GM18517 (cell line): ENCODE data around the gene C5.

ENCODE experiments used
- ATAC-seq: cut with Tn5 transposase; IDR thresholded peaks from one replicate; pipeline ENCODE4 v1.9.1; 2021; ENCODE audit warnings: mild to moderate bottlenecking, moderate library complexity; ENCODE audit not compliant: unreplicated experiment

Gene C5

GRCh38 chr9:120944434-120944843, 105.6 kb downstream of the C5 start:
- ATAC-seq, result peak; percentile 100

DNA sequence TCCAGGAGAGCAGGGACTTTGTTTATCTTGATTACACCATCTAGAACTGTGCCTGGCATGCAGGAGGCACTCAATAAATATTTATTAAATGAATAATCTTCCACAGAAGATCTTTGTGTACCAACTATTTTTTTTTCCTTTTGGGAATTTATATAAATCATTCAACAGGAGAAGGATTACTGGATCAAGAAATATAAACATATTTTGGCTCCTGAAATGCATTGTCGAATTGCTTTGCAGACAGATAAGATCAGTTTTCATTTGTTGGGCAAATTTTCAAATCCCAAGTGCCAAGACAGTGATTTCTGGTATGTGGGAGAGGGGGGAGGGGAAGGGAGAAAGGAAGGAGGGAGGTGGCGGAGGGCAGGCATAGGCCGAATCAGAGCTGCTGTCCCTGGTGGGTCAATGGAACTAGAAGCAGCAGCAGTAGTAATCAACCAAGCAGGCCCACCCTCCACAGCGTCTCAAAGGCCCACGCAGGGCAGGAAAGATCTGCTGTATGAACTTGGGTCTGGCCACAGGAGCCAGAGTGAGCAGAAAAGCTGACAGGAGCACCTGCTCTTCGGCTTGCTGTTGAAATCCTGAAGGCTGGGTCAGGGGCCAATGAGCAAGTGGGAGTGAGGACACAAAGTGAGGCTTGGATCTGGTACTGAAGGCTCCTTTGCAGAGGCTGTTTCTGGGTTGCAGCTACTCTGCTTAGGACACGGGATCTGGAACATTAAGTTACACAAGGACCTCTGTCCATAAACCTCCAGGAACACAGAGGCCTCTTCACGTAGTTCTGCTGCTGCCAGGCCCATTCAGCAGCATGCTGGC, 107.7 kb downstream of the C5 start:
- ATAC-seq, result no peak

DNA sequence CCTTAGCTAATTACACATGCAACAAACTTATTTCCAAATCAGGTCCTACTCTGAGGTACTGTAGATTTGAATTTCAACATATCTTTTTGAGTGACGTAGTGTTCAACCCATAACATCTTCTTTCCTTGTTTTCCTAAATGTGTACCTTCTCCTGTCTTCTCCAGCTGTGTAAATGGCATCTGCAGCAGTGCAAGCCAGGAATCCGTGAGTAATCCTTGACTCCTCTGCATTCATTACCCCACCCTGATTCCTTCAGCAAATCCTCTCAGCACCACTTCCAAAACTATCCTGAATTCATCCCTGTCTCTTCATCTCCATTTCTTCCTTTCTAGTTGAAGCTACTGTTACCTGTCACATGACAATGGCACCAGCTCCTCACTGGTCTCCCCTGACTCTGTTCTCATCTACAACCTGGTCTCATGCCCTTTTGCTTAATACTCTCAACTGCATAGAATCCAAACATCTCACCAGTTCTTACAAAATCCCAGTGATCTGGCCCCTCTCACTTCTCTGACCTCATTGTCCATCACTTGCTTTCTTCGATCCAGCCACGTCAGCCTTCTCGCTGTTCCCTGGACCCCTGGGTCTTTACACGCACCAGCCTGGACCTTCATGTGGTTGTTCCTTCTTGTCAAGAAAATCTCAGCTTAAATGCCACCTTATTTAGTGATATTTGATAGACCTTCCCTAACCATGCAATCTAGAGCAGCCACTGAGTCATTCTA, 108.9 kb downstream of the C5 start:
- ATAC-seq, result no peak

GRCh38 chr9:120940573-120940972, 109.5 kb downstream of the C5 start:
- no peak for ATAC-seq

- ATAC-seq, result no peak
These were observed 111.2 kb downstream of the C5 start for GRCh38 chr9:120938851-120939250.

DNA sequence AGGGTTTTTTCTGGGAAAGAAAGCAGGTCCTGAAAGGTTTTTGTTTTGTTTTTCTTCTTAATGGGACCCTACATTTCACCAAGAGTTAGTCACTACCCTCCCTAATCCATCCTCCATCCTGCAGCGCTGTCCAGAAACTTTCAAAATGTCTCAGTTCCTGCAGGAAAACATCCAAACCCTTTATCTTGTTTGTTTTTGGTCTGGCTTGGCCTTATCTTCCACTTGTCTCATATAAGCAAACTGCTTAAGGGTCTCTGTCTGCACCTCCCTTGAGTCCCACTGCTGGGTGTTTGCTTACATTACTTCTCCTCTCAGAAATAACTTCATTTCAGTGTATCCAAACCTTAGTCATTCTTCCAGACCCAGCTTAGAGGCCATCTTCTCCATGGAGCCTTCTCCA, 112.5 kb downstream of the C5 start:
- no peak for ATAC-seq

- ATAC-seq, result no peak
These were observed 112.9 kb downstream of the C5 start for GRCh38 chr9:120937127-120937526.

DNA sequence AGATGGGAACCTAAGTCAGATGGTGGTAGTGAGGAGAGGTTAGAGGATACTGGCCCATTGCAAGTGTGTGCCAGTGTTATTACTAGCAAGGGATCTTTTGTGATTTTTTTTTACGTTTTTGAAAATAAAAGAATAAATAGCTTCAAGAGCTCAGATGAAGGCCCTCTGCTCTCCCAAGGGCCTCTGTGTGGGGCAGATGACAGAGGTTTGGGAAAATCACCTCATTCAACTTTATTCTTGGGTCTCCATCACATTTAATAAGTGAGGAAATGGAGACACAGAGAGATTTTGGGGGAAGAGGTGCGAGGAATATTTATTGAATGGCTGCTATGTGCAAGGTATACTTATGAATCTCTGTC, 113.3 kb downstream of the C5 start:
- no peak for ATAC-seq

GRCh38 chr9:120936011-120936763, 113.9 kb downstream of the C5 start:
- no peak for ATAC-seq

GRCh38 chr9:120935383-120935857, 114.7 kb downstream of the C5 start:
- no peak for ATAC-seq

GRCh38 chr9:120934281-120934680, 115.8 kb downstream of the C5 start:
- ATAC-seq, result no peak

- no peak for ATAC-seq
These were observed 116.6 kb downstream of the C5 start for GRCh38 chr9:120933310-120934055.

- no peak for ATAC-seq
These were observed 117.8 kb downstream of the C5 start for GRCh38 chr9:120932086-120932823.

DNA sequence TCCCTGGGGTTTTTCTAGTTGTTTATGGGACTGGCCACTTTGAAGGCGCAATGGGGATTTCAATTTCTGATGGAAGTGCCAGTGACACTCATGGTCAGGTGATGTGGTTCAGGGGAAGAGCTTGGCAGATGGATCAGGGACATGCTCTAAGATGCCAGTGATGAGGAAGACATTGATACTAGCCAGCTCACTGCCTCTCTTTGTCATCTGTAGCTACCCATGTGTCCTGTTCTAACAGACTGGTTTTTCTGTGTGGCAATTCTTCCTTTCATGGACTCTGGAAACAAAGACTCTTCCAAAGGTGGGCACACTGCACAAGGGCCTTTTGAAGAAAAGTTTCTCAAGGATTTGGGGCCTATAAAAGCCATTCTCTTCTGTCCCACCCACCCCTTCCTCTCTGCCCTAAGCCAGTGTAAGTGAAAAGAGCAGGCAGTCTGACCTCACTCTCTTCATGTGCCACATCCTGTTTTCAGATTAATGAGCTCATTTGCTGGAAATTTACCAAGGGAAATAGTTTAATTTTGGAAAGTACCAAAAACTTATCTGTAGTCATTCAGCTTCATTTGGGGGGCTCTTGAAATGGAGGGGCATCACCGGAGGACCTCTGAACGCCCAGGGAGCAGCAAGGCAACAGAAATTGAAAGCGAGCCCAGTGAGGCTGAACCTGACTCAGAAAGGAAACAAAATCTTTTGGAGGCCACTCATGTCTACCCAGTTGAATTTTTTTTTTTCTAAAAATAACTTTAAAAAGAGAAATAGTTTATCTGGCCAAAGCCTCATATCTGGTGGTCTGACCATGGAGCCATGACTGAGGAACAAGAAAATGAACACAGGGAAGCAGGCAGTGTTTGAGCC, 118.6 kb downstream of the C5 start:
- peak; percentile 51 for ATAC-seq

DNA sequence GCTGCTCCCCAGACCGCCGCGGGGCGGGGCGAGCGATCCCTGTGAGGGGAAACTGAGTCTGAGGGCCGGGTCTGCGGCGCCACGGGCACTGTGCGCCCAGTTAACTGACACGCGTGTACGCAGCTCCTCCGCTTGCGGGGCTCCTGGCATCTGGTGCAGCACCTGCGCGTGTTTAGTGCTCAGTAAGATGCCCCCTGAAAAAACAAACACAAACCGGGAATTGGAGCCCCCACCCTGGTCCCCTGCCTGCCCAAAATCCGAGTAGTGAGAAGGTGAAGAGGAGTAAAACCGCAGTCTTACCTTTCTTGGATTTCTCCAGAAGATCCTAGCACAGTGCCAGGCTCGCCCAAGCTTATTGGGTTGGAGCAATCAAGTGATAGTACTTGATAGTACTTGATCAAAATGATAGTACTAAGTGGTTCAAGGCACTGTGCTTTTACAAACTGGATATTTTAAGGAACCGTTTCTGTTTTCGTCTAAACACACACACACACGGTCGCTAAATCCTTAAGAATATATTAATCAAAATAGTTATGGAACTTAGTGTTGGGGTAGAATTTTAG, 120.8 kb downstream of the C5 start:
- no peak for ATAC-seq

GRCh38 chr9:120928483-120929228, 121.4 kb downstream of the C5 start:
- peak; percentile 30 for ATAC-seq

DNA sequence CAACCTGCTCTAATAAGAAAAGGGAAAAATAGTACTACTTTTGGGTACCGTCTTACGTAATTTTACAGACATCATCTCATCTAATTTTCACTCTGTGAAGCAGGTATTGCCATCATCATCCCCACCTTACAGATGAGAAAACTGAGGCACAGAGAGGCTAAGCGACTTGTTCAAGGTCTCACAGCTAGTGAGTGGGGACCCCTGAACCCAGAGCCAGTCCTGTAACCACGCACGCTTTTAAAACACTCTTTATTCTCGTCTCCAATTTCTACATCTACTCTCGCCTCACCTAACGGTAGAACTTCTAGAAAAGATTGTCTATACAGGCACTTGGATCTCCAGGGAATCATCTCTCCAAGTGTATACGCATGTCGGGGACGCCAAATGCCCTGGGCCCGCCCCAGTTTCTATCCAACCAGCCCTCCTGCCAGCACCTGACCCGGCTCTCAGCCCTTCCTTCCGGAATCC, 122.0 kb downstream of the C5 start:
- no peak for ATAC-seq
